HepG2 (cell line): ENCODE data around the gene COG5. TPM values are rescaled to one million over a fixed set of nuclear protein-coding genes. Genes with fewer than 3 reads are reported as not detected.

ENCODE experiments used
- ATAC-seq: fragments of 200-7000 bp; cut with Tn5 transposase; 3 replicates; pipeline ENCODE4 v1.9.1; 2020; ENCODE audit warnings: mild to moderate bottlenecking, moderate library complexity
- BruUV-seq: library from RNA; stranded (reverse); fragments of 400-500 nt; replicated peaks from 2 replicates; lab custom pipeline; 2021; lab: Mats Ljungman, UMichigan
- CTCF ChIA-PET: fragments of 300-600 bp; formaldehyde crosslinking; extraction: SDS; loops from one replicate; lab custom pipeline; 2021; ENCODE audit warnings: low total read pairs, inconsistent platforms, low intra/inter-chr PET ratio; lab: Yijun Ruan, JAX
- POLR2A ChIA-PET: fragments of 350-600 bp; sonication (Branson Sonifier 250); formaldehyde crosslinking; loops from one replicate; lab custom pipeline; 2020; ENCODE audit warnings: antibody characterized with exemption, inconsistent platforms; lab: Yijun Ruan, JAX
- DNase-seq: peaks from one replicate; pipeline ENCODE4 v3.0.0-alpha.2; 2015; ENCODE audit warnings: low spot score
- FAIRE-seq: peaks from 3 replicates; lab custom pipeline; 2011; peaks lifted over from hg19 to GRCh38; lab: Jason Lieb, UNC
- H2AFZ ChIP-seq: one replicate; pipeline ENCODE4 v1.6.1; 2011; ENCODE audit warnings: low read length, inconsistent platforms
- H3K27ac ChIP-seq: fragments of 300-600 bp; 3 replicates; pipeline ENCODE4 v1.8.0; 2011; ENCODE audit warnings: mixed run types, mild to moderate bottlenecking, mixed read lengths, low read length, inconsistent platforms; ENCODE audit not compliant: insufficient read depth; ENCODE audit errors: extremely low read length
- H3K27me3 ChIP-seq, 2 experiments: fragments of 200-600 bp in 1 of 2; 2 replicates in 1 of 2; 3 replicates in 1 of 2; pipeline versions ENCODE4 v1.6.0 to v1.8.0; 2011; ENCODE audit warnings: low read length in 2 of 2, mild to moderate bottlenecking in 2 of 2, moderate library complexity in 2 of 2, inconsistent platforms in 1 of 2; ENCODE audit not compliant: insufficient read depth in 2 of 2, control insufficient read depth in 1 of 2
- H3K36me3 ChIP-seq, 2 experiments: fragments of 200-600 bp in 1 of 2; replicated peaks in 1 of 2; 2 replicates in 1 of 2; 3 replicates in 1 of 2; pipeline versions ENCODE4 v1.5.1 to v1.8.0; 2011; ENCODE audit warnings: low read length in 2 of 2, inconsistent platforms in 1 of 2; ENCODE audit not compliant: insufficient read depth in 2 of 2, control insufficient read depth in 1 of 2
- H3K4me1 ChIP-seq: 2 replicates; pipeline ENCODE4 v1.5.1; 2012; ENCODE audit warnings: low read length, inconsistent platforms; ENCODE audit not compliant: insufficient read depth
- H3K4me2 ChIP-seq: 2 replicates; pipeline ENCODE4 v1.6.0; 2011; ENCODE audit warnings: low read depth, low read length, inconsistent platforms
- H3K4me3 ChIP-seq, 3 experiments: fragments of 200-600 bp in 1 of 3; sonication (generic), shearing (Covaris generic) in 1 of 3; replicated peaks in 1 of 3; 2 replicates each; pipeline ENCODE4 v1.5.1; 2011 to 2016; ENCODE audit warnings: low read length in 3 of 3, inconsistent platforms in 2 of 3, low read depth in 2 of 3, mild to moderate bottlenecking in 2 of 3, control low read depth in 1 of 3, mixed read lengths in 1 of 3; ENCODE audit not compliant: insufficient read depth in 1 of 3
- H3K79me2 ChIP-seq: one replicate; pipeline ENCODE4 v1.6.1; 2011; ENCODE audit warnings: low read length, inconsistent platforms; ENCODE audit not compliant: insufficient read depth
- H3K9ac ChIP-seq: 2 replicates; pipeline ENCODE4 v1.6.0; 2011; ENCODE audit warnings: mild to moderate bottlenecking, low read depth, low read length, inconsistent platforms; ENCODE audit not compliant: insufficient read depth
- H3K9me3 ChIP-seq: 2 replicates; pipeline ENCODE4 v1.5.1; 2012; ENCODE audit warnings: mild to moderate bottlenecking, low read length
- H4K20me1 ChIP-seq: 2 replicates; pipeline ENCODE4 v1.6.0; 2011; ENCODE audit warnings: inconsistent platforms, mild to moderate bottlenecking, low read length, moderate library complexity; ENCODE audit not compliant: insufficient read depth
- ARID5B ChIP-seq: IDR thresholded peaks from 2 replicates; pipeline ENCODE4 v1.4.0; 2020; ENCODE audit warnings: mild to moderate bottlenecking, missing genetic modification reagents
- DBP ChIP-seq: sonication (generic); formaldehyde crosslinking; IDR thresholded peaks from 2 replicates; pipeline ENCODE4 v1.4.0; 2020; ENCODE audit warnings: missing genetic modification reagents; ENCODE audit errors: not compliant biosample characterization
- FIP1L1 ChIP-seq: fragments of 200-400 bp; formaldehyde crosslinking; IDR thresholded peaks from 2 replicates; pipeline ENCODE4 v1.6.1; 2018; ENCODE audit warnings: low read depth, mild to moderate bottlenecking, low read length, moderate library complexity, borderline replicate concordance; ENCODE audit not compliant: insufficient read depth
- FOXC1 ChIP-seq: sonication (generic); formaldehyde crosslinking; IDR thresholded peaks from 2 replicates; pipeline ENCODE4 v1.8.0; 2022; ENCODE audit warnings: mild to moderate bottlenecking, missing genetic modification reagents, borderline replicate concordance
- MIXL1 ChIP-seq: IDR thresholded peaks from 2 replicates; pipeline ENCODE4 v1.6.1; 2016
- PRMT3 ChIP-seq: sonication (generic); formaldehyde crosslinking; IDR thresholded peaks from 2 replicates; pipeline ENCODE4 v1.8.1; 2022; ENCODE audit warnings: low read depth, mild to moderate bottlenecking, moderate library complexity, missing genetic modification reagents, borderline replicate concordance
- RNF2 ChIP-seq: fragments of 450-650 bp; conservative IDR thresholded peaks from 2 replicates; pipeline ENCODE4 v1.6.1; 2016; ENCODE audit warnings: low read depth
- SRF ChIP-seq: IDR thresholded peaks from 2 replicates; pipeline ENCODE4 v1.6.1; 2011; ENCODE audit warnings: mild to moderate bottlenecking, low read depth, low read length, moderate library complexity
- ZFP36L1 ChIP-seq: sonication (generic); formaldehyde crosslinking; IDR thresholded peaks from 2 replicates; pipeline ENCODE4 v1.8.0; 2022; ENCODE audit warnings: mild to moderate bottlenecking, missing genetic modification reagents, moderate library complexity
- ZKSCAN8 ChIP-seq: IDR thresholded peaks from 2 replicates; pipeline ENCODE4 v1.6.1; 2016; ENCODE audit warnings: borderline replicate concordance, missing genetic modification reagents, missing compliant biosample characterization
- ZMYM3 ChIP-seq: sonication (generic); formaldehyde crosslinking; IDR thresholded peaks from 2 replicates; pipeline ENCODE4 v1.5.1; 2020; ENCODE audit warnings: mild to moderate bottlenecking, missing genetic modification reagents
- ZNF180 ChIP-seq: sonication (generic); formaldehyde crosslinking; IDR thresholded peaks from 2 replicates; pipeline ENCODE4 v1.4.0; 2020; ENCODE audit warnings: low read depth, missing genetic modification reagents, borderline replicate concordance
- ZNF333 ChIP-seq: sonication (generic); formaldehyde crosslinking; IDR thresholded peaks from 2 replicates; pipeline ENCODE4 v1.4.0; 2020; ENCODE audit warnings: mild to moderate bottlenecking, missing genetic modification reagents, borderline replicate concordance
- ZNF34 ChIP-seq: sonication (generic); formaldehyde crosslinking; IDR thresholded peaks from 2 replicates; pipeline ENCODE4 v1.4.0; 2020; ENCODE audit warnings: mild to moderate bottlenecking, missing genetic modification reagents, borderline replicate concordance
- ZNF589 ChIP-seq: sonication (generic); formaldehyde crosslinking; conservative IDR thresholded peaks from 2 replicates; pipeline ENCODE4 v1.8.0; 2022; ENCODE audit warnings: mild to moderate bottlenecking, moderate library complexity, missing genetic modification reagents
- ZNF720 ChIP-seq: sonication (generic); formaldehyde crosslinking; IDR thresholded peaks from 2 replicates; pipeline ENCODE4 v1.4.0; 2020; ENCODE audit warnings: missing genetic modification reagents
- WGBS: methylation state at CpG from one replicate; pipeline ENCODE4 v1.1.6; 2017; ENCODE audit warnings: low lambda C conversion rate; 5-methylcytosine and 5-hydroxymethylcytosine counted together
- in situ Hi-C: cut with HindIII; loops from 2 replicates; pipeline ENCODE4 v1.10.0; 2017; ENCODE audit warnings: low pct_unique_long_range_greater_than_20kb; ENCODE audit not compliant: extremely low pct_ligation_motif_present
- intact Hi-C: fragments of 100-400 bp; cut with micrococcal nuclease; formaldehyde crosslinking; loops from one replicate; pipeline ENCODE4 v1.10.0; 2022; ENCODE audit not compliant: unreplicated experiment
- polyA plus RNA-seq, 8 experiments: library from polyadenylated mRNA; depleted of rRNA in 3 of 8; stranded (reverse) in 7 of 8; unstranded in 1 of 8; fragments of >200 nt; fragmentation: Illumina TruSeq in 4 of 8; extraction: Trizol in 4 of 8; gene quantifications; 2 replicates each; pipeline versions ENCODE4 v1.2.1 to v1.2.3, GENCODE V29; 2011 to 2016; ENCODE audit warnings: low read depth in 4 of 8, missing spikeins in 1 of 8, mixed read lengths in 1 of 8; ENCODE audit not compliant: insufficient read depth in 1 of 8
- total RNA-seq, 5 experiments: library from RNA; depleted of rRNA; stranded (reverse); fragments of >200 nt; fragmentation: Illumina TruSeq; extraction: Trizol; gene quantifications; 2 replicates each; pipeline ENCODE4 v1.2.3, GENCODE V29; 2016; ENCODE audit warnings: low read depth in 1 of 5

The COG5 gene
- total and polyA plus RNA-seq, 2 of the 13 experiments (the other 11 are each of a cell fraction or from before 2014, with no cell fraction given) = 20.4 to 31.3 TPM

GRCh38 chr7:107209565-107209964 is 354.2 kb downstream of the COG5 start:
- ATAC-seq (no peak), FAIRE-seq (no peak), DNase-seq (no peak)
- no TSS peak for BruUV-seq
- H3K4me2 ChIP-seq = no peak overlapping the region
- in situ Hi-C loops = loop anchor here (25.0 kb wide), 2 partner anchors 503 to 678 kb away; partner anchors contain the start of gene DLD
- H3K36me3 ChIP-seq = peaks cover 6 to 32% of the 10 kb centered on the region in 2 experiments
- H3K79me2 ChIP-seq = no peaks in the 10 kb centered on the region
- ChIA-PET CTCF (no interaction called here), POLR2A (no interaction called here)
- no peaks in the 10 kb centered on the region for H3K4me1 ChIP-seq
- H3K9me3 ChIP-seq = no peaks in the 10 kb centered on the region
- H3K27ac ChIP-seq = no peak overlapping the region
- H2AFZ ChIP-seq = no peak overlapping the region
- WGBS = 100% methylated on average over 4 of the region's 4 CpGs
- H3K9ac ChIP-seq = no peak overlapping the region
- no peaks in the 10 kb centered on the region for H4K20me1 ChIP-seq
- no peak overlapping the region for H3K4me3 ChIP-seq
- TF ChIP-seq MIXL1 (CRISPR knock-in tag) (no peak), ARID5B (CRISPR knock-in tag) (no peak), ZNF589 (CRISPR knock-in tag) (no peak), ZNF333 (CRISPR knock-in tag) (no peak), ZMYM3 (CRISPR knock-in tag) (no peak), RNF2 (no peak), PRMT3 (CRISPR knock-in tag) (no peak), DBP (no peak), SRF (no peak), ZNF34 (no peak), ZNF180 (CRISPR knock-in tag) (no peak), FIP1L1 (no peak), FOXC1 (CRISPR knock-in tag) (no peak), ZFP36L1 (CRISPR knock-in tag) (no peak), ZKSCAN8 (CRISPR knock-in tag) (no peak), ZNF720 (CRISPR knock-in tag) (no peak)
- intact Hi-C loops = no loop called here
- H3K27me3 ChIP-seq = no peaks in the 10 kb centered on the region
